Right lung (tissue), 5 donors: Measurements from ENCODE around the gene EFCAB10. TPM values are rescaled to one million over a fixed set of nuclear protein-coding genes. Genes with fewer than 3 reads are reported as not detected.
"Not testable (repeated sequence)": the region's sequence is repeated elsewhere in the genome, so short reads cannot be mapped to it uniquely, and the experiment has no call there.

Source experiments
- DNase-seq, 2 donors: peaks; one replicate each; pipeline ENCODE4 v3.0.0-alpha.2; 2013
- polyA plus RNA-seq, 5 donors: library from polyadenylated mRNA; unstranded; fragments of 120-200 nt; gene quantifications; one replicate each; pipeline versions ENCODE4 v1.2.1 to v1.2.3, GENCODE V29; 2013; ENCODE audit warnings: inconsistent platforms in 1 of 5, low replicate concordance in 1 of 5; ENCODE audit not compliant: insufficient read length in 5 of 5, insufficient read depth in 1 of 5

Gene EFCAB10
- polyA plus RNA-seq, 5 donors: 2.6 to 8.3 (median 5.4) TPM

- DNase-seq: peak; percentile 83 to 90
Observed at GRCh38 chr7:105531792-105532671, 49.3 kb downstream of the EFCAB10 start, which contains the start of gene RINT1. Gene RINT1, plus strand, starts transcription at chr7:105532201. Its CDS starts 115 bp downstream, at chr7:105532316.

- DNase-seq: no peak
Observed at GRCh38 chr7:105530546-105530945, 50.7 kb downstream of the EFCAB10 start.

DNA sequence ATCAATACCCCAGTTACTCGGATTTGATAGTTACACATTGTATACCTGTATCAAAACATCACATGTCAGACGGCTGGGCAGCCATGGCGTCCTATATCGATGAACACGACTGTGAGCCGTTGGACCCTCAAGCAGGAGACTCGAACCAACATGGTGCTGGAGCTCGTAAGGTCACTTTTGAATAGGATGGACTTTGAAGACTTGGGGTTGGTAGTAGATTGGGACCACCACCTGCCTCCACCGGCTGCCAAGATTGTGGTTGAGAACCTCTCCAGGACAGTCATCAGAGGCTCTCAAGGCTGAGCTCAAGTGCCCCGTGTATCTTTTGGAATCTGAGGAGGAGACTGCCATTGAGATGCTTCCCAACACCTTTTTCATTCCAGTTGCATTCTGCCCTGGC is 51.2 kb downstream of the EFCAB10 start:
- DNase-seq: no peak

GRCh38 chr7:105527737-105528136 is 53.6 kb downstream of the EFCAB10 start:
- DNase-seq: not testable (repeated sequence)

- no peak for DNase-seq
Observed at GRCh38 chr7:105524840-105525239, 56.5 kb downstream of the EFCAB10 start.

DNA sequence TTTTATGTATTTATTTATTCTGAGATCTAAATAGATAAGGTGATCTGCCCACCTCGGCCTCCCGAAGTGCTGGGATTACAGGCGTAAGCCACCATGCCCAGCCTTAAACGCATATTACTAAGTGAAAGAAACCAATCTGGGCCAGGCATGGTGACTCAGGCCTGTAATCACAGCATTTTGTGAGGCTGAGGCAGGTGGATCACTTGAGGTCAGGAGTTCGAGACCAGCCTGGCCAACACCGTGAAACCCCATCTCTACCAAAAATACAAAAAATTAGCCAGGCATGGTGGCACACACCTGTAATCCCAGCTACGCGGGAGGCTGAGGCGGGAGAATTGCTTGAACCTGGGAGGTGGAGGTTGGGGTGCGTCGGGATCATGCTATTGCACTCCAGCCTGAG is 56.9 kb downstream of the EFCAB10 start:
- DNase-seq: not testable (repeated sequence)

DNA sequence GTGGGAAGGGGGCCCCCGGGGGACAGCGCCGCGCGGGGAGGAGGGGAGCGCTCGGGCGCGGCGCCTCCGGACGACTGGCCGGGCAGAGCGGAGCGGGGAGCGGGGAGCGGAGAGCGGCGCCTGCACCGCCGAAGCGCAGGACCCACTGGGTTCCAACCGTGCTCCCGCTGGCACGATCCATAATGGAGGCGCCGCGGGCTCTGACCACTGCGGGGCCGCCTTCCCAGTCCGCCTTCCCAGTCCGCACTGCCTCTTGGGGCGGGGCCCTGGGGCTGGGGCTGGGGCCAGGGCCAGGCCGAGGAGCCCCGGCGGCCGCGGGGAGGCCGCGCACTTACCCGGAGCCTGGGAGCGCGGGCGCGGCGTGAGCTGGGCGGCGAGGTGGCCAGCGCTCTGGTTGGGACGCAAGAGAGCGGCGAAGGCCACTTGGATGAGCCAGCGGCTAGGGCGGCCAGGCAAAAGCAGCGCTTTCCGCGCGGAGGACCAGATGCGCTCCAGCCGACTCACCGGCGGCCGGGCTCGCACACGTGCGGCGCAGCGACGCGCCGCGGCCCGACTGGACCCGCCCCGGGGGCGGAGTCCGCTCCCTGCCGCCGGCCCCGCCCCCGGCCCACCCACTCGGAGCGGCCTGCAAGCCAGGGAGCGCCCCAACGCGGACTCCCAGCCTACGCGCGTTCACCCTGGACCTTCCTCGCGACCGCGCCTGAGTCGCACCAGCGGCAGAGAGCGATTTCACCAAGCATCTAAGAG is 59.4 kb downstream of the EFCAB10 start, which contains the start of gene PUS7:
PUS7 (minus strand) TSS at position 555 of the 747 bp plus-strand sequence. CDS start 13,759 bp downstream, outside the sequence.
- peak; percentile 89 to 92 for DNase-seq

GRCh38 chr7:105521027-105521716 is 60.1 kb downstream of the EFCAB10 start:
- DNase-seq: peak; percentile 55 to 70

GRCh38 chr7:105520620-105521019 is 60.7 kb downstream of the EFCAB10 start:
- DNase-seq: not testable (repeated sequence)

GRCh38 chr7:105519353-105519752 is 61.9 kb downstream of the EFCAB10 start:
- DNase-seq: no peak

DNA sequence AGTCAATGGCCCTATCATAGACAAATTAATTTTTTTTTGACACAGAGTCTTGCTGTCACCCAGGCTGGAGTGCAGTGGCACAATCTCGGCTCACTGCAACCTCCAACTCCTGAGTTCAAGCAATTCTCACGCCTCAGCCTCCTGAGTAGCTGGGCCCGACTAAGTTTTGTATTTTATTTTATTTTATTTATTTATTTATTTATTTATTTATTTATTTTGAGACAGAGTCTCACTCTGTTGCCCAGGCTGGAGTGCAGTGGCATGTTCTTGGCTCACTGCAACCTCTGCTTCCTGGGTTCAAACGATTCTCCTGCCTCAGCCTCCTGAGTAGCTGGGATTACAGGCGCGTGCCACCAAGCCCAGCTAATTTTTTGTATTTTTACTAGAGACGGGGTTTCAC is 65.7 kb downstream of the EFCAB10 start:
- DNase-seq: not testable (repeated sequence)

Other genes with a start within 250 kb of the EFCAB10 start
- 10 to 100 TPM; 40.3 to 60.8 (median 58.0) TPM for gene SRPK2, start 192.6 kb downstream of the EFCAB10 start, polyA plus RNA-seq
- 10 to 100 TPM; 25.2 to 34.0 (median 29.3) TPM for gene PUS7, start 59.2 kb downstream of the EFCAB10 start, polyA plus RNA-seq
- gene RINT1, start 49.3 kb downstream of the EFCAB10 start, polyA plus RNA-seq: 10 to 100 TPM; 22.4 to 35.2 (median 32.9) TPM